SK-N-SH (cell line): Measurements from ENCODE around the gene GNG3. TPM values are rescaled to one million over a fixed set of nuclear protein-coding genes. Genes with fewer than 3 reads are reported as not detected.
A peak's percentile ranks its signal among the peaks of the same experiment; 100 is the strongest.
"Not testable (repeated sequence)": the region's sequence is repeated elsewhere in the genome, so short reads cannot be mapped to it uniquely, and the experiment has no call there.

Source experiments
- CTCF ChIA-PET: fragments of 300-600, 350-600 bp; formaldehyde crosslinking; extraction: SDS; loops from one replicate; lab custom pipeline; 2021; lab: Yijun Ruan, JAX
- POLR2A ChIA-PET: fragments of 350-600 bp; sonication (Branson Sonifier 250); formaldehyde crosslinking; extraction: SDS; loops from one replicate; lab custom pipeline; 2020; ENCODE audit warnings: antibody characterized with exemption, inconsistent platforms; lab: Yijun Ruan, JAX
- DNase-seq: peaks from one replicate; pipeline ENCODE4 v3.0.0; 2012
- H2AFZ ChIP-seq: fragments of 200-600 bp; sonication (generic); 2 replicates; pipeline ENCODE4 v1.8.1; 2016; ENCODE audit warnings: antibody characterized with exemption, mild to moderate bottlenecking, low read depth
- H3F3A ChIP-seq: fragments of 200-600 bp; sonication (generic); replicated peaks from 2 replicates; pipeline ENCODE3; 2016; ENCODE audit warnings: antibody characterized with exemption, mild to moderate bottlenecking; ENCODE audit not compliant: insufficient read depth
- H3K27ac ChIP-seq, 2 experiments: fragments of 200-500 bp in 1 of 2; fragments of 200-600 bp in 1 of 2; sonication (Bioruptor generic) in 1 of 2; sonication (generic), shearing (Covaris generic) in 1 of 2; 2 replicates each; pipeline versions ENCODE4 v1.5.1 to v1.6.1; 2014 to 2016; ENCODE audit warnings: low read depth in 2 of 2, inconsistent platforms in 1 of 2, low read length in 1 of 2, mild to moderate bottlenecking in 1 of 2, mixed read lengths in 1 of 2
- H3K27me3 ChIP-seq: fragments of 200-600 bp; sonication (generic), shearing (Covaris generic); 2 replicates; pipeline ENCODE4 v1.6.1; 2016; ENCODE audit warnings: mixed run types; ENCODE audit not compliant: insufficient read depth
- H3K36me3 ChIP-seq, 2 experiments: fragments of 200-500 bp in 1 of 2; fragments of 200-600 bp in 1 of 2; sonication (Bioruptor generic) in 1 of 2; sonication (generic) in 1 of 2; replicated peaks in 1 of 2; 2 replicates each; pipeline versions ENCODE3 to v1.5.1; 2014 to 2016; ENCODE audit warnings: low read length in 1 of 2, mild to moderate bottlenecking in 1 of 2; ENCODE audit not compliant: insufficient read depth in 2 of 2, control insufficient read depth in 1 of 2
- H3K4me1 ChIP-seq, 2 experiments: fragments of 200-500 bp in 1 of 2; fragments of 200-600 bp in 1 of 2; sonication (Bioruptor generic) in 1 of 2; sonication (generic), shearing (Covaris generic) in 1 of 2; 2 replicates each; pipeline versions ENCODE4 v1.5.1 to v1.6.1; 2014 to 2016; ENCODE audit warnings: low read depth in 1 of 2, low read length in 1 of 2, mixed run types in 1 of 2; ENCODE audit not compliant: insufficient read depth in 2 of 2, control insufficient read depth in 1 of 2
- H3K4me2 ChIP-seq: fragments of 200-600 bp; sonication (generic), shearing (Covaris generic); 2 replicates; pipeline ENCODE4 v1.6.1; 2017; ENCODE audit warnings: mixed run types
- H3K4me3 ChIP-seq, 2 experiments: fragments of 200-500 bp in 1 of 2; fragments of 200-600 bp in 1 of 2; sonication (Bioruptor generic) in 1 of 2; sonication (generic), shearing (Covaris generic) in 1 of 2; 2 replicates each; pipeline versions ENCODE4 v1.5.1 to v1.8.1; 2014 to 2016; ENCODE audit warnings: low read depth in 2 of 2, inconsistent platforms in 1 of 2, low read length in 1 of 2, mild to moderate bottlenecking in 1 of 2, mixed read lengths in 1 of 2, moderate library complexity in 1 of 2
- H3K79me2 ChIP-seq: fragments of 200-600 bp; sonication (generic); 2 replicates; pipeline ENCODE4 v1.8.1; 2017; ENCODE audit warnings: mild to moderate bottlenecking; ENCODE audit not compliant: insufficient read depth
- H3K9ac ChIP-seq: fragments of 200-600 bp; sonication (generic); 2 replicates; pipeline ENCODE4 v1.6.1; 2017; ENCODE audit warnings: mixed run types
- H3K9me2 ChIP-seq: fragments of 200-600 bp; sonication (generic); 2 replicates; pipeline ENCODE4 v1.6.1; 2017; ENCODE audit warnings: mixed run types
- H3K9me3 ChIP-seq: fragments of 200-600 bp; sonication (generic); 2 replicates; pipeline ENCODE4 v1.6.1; 2017; ENCODE audit warnings: mixed run types, mild to moderate bottlenecking, moderate library complexity
- H4K20me1 ChIP-seq: fragments of 200-600 bp; sonication (generic); 2 replicates; pipeline ENCODE4 v1.6.1; 2017; ENCODE audit warnings: mild to moderate bottlenecking, mixed run types; ENCODE audit not compliant: insufficient read depth
- CTCF ChIP-seq: fragments of 200-600 bp; sonication (generic); IDR thresholded peaks from 2 replicates; pipeline ENCODE4 v1.6.1; 2017; ENCODE audit warnings: antibody characterized with exemption, mild to moderate bottlenecking, moderate library complexity
- EZH2phosphoT487 ChIP-seq: fragments of 200-600 bp; sonication (generic); IDR thresholded peaks from 2 replicates; pipeline ENCODE4 v1.6.1; 2017; ENCODE audit warnings: low read depth, mixed run types, mild to moderate bottlenecking, antibody characterized with exemption, moderate library complexity, borderline replicate concordance
- FOSL2 ChIP-seq: IDR thresholded peaks from 2 replicates; pipeline ENCODE4 v1.4.0; 2012; ENCODE audit warnings: low read depth, mild to moderate bottlenecking, moderate library complexity, borderline replicate concordance
- FOXM1 ChIP-seq: IDR thresholded peaks from 2 replicates; pipeline ENCODE4 v1.4.0; 2012; ENCODE audit warnings: low read depth, mild to moderate bottlenecking
- GABPA ChIP-seq: IDR thresholded peaks from 2 replicates; pipeline ENCODE4 v1.4.0; 2012; ENCODE audit warnings: low read depth, mild to moderate bottlenecking
- JUND ChIP-seq: IDR thresholded peaks from 2 replicates; pipeline ENCODE4 v1.4.0; 2012
- MAX ChIP-seq: IDR thresholded peaks from 2 replicates; pipeline ENCODE4 v1.4.0; 2012; ENCODE audit warnings: low read depth
- MXI1 ChIP-seq: IDR thresholded peaks from 2 replicates; pipeline ENCODE4 v1.6.1; 2012; ENCODE audit warnings: mild to moderate bottlenecking, low read depth, low read length, improper control_type of control experiment
- PBX3 ChIP-seq: IDR thresholded peaks from 2 replicates; pipeline ENCODE4; 2012
- RFX5 ChIP-seq: IDR thresholded peaks from 2 replicates; pipeline ENCODE4 v1.6.1; 2012; ENCODE audit warnings: mild to moderate bottlenecking, improper control_type of control experiment, low read length
- RXRA ChIP-seq: IDR thresholded peaks from 2 replicates; pipeline ENCODE4 v1.4.0; 2012; ENCODE audit warnings: low read depth, mild to moderate bottlenecking, borderline replicate concordance
- SMC3 ChIP-seq: IDR thresholded peaks from 2 replicates; pipeline ENCODE4 v1.6.1; 2012; ENCODE audit warnings: low read depth, low read length, improper control_type of control experiment
- TEAD4 ChIP-seq: IDR thresholded peaks from 2 replicates; pipeline ENCODE4 v1.4.0; 2012; ENCODE audit warnings: mild to moderate bottlenecking, borderline replicate concordance; ENCODE audit not compliant: insufficient read depth
- USF1 ChIP-seq: IDR thresholded peaks from 2 replicates; pipeline ENCODE4 v1.4.0; 2012; ENCODE audit warnings: low read depth, borderline replicate concordance
- USF2 ChIP-seq: fragments of 150-350 bp; IDR thresholded peaks from 2 replicates; pipeline ENCODE4 v1.6.1; 2017; ENCODE audit warnings: antibody characterized with exemption, low read length, low read depth, borderline replicate concordance
- WGBS: methylation state at CpG from one replicate; pipeline ENCODE4 v1.1.6; 2017; ENCODE audit warnings: low lambda C conversion rate; 5-methylcytosine and 5-hydroxymethylcytosine counted together
- polyA plus RNA-seq, 3 experiments: library from polyadenylated mRNA; depleted of rRNA; stranded (reverse); fragments of >200 nt; gene quantifications; 2 replicates each; pipeline ENCODE4 v1.2.3, GENCODE V29; 2012

The GNG3 gene
- polyA plus RNA-seq, 1 of the 3 experiments (the other 2 are of a cell fraction): 0.16 TPM

- TF ChIP-seq MXI1 (peak; percentile 60), SMC3 (peak; percentile 6; the same call in 1 of the 2 replicates), USF2 (no peak), FOXM1 (no peak), RXRA (no peak), FOSL2 (no peak), CTCF (no peak)
These were observed 35.7 kb upstream of the GNG3 start, which contains the start of the genes LBHD1 and UQCC3 (continued) for GRCh38 chr11:62671608-62672389.

- Histone ChIP-seq H4K20me1 (no peaks in the 10 kb centered on the region), H3K4me1 (peaks cover 23 to 31% of the 10 kb centered on the region in 2 experiments; a peak in 3 of 4 replicates), H3F3A (peaks cover 50% of the 10 kb centered on the region), H3K27ac (peak overlapping the region in 1 of 2 experiments; percentile 80; a peak in 1 of 4 replicates), H3K36me3 (peaks cover 19 to 26% of the 10 kb centered on the region in 2 experiments), H3K9ac (no peak overlapping the region), H3K27me3 (no peaks in the 10 kb centered on the region), H3K9me2 (no peaks in the 10 kb centered on the region), H3K4me2 (peak overlapping the region; percentile 97), H2AFZ (no peak overlapping the region), H3K79me2 (peaks cover 78% of the 10 kb centered on the region), H3K4me3 (peak overlapping the region; percentile 68 to 90; a peak in 1 of 4 replicates), H3K9me3 (no peaks in the 10 kb centered on the region)
- ChIA-PET CTCF (interaction anchor here (1.0 to 2.0 kb wide), 5 partner anchors 17 to 208 kb away, joined by 3 to 6 read pairs (median 4); partner anchors contain the start of genes LRRN4CL and SLC3A2), POLR2A (interaction anchor here (1.4 to 2.4 kb wide), 2 partner anchors 8 to 60 kb away, joined by 5 to 12 read pairs; partner anchors contain the start of genes C11orf98, CSKMT and ROM1)
- WGBS: 87% methylated on average over 2 of the region's 2 CpGs
- TF ChIP-seq GABPA (no peak), FOXM1 (no peak), RXRA (no peak), JUND (no peak), FOSL2 (no peak), CTCF (no peak), RFX5 (no peak), MAX (no peak), PBX3 (no peak), EZH2phosphoT487 (no peak), TEAD4 (no peak), USF1 (no peak)
- DNase-seq: no peak
These were observed 34.3 kb upstream of the GNG3 start for GRCh38 chr11:62673196-62673525.

GRCh38 chr11:62675415-62675814, 32.1 kb upstream of the GNG3 start:
- not testable (repeated sequence) for H3K9me2 ChIP-seq, H3K27ac ChIP-seq, DNase-seq, H2AFZ ChIP-seq, H3K4me2 ChIP-seq, H3K9me3 ChIP-seq, H3K27me3 ChIP-seq, H3K4me3 ChIP-seq, H4K20me1 ChIP-seq, H3K9ac ChIP-seq
- Histone ChIP-seq H3K36me3 (peaks cover 19 to 26% of the 10 kb centered on the region in 2 experiments), H3K4me1 (peaks cover 18 to 24% of the 10 kb centered on the region in 2 experiments; a peak in 3 of 4 replicates), H3F3A (peaks cover 44% of the 10 kb centered on the region), H3K79me2 (peaks cover 80% of the 10 kb centered on the region)
- WGBS: 93% methylated on average over 10 of the region's 10 CpGs
- CTCF ChIA-PET: interaction anchor here (1.3 kb wide), 1 partner anchor 50 kb away, joined by 3 read pairs; no protein-coding TSS in a partner anchor
- POLR2A ChIA-PET: interaction anchor here (2.6 kb wide), 1 partner anchor 10 kb away, joined by 13 read pairs; the partner anchor contains the start of genes C11orf98 and CSKMT
